ENCODE results near the gene APOBEC3C. TPM values are rescaled to one million over a fixed set of nuclear protein-coding genes. Genes with fewer than 3 reads are reported as not detected.

Gene APOBEC3C
- total and polyA plus RNA-seq, 2 of the 4 experiments (the other 2 are of a cell fraction): 6.6 to 32.0 TPM

- peak; percentile 70 for TF ChIP-seq RAD21 (IDR thresholded peaks at IDR 0.05; ENCODE audit: low read length)
Measured at GRCh38 chr22:38973289-38974169, 40.5 kb upstream of the APOBEC3C start (continued).

GRCh38 chr22:38974170-38974825 lies 39.8 kb upstream of the APOBEC3C start:
- H3K14ac ChIP-seq (replicated peaks; ENCODE audit: low read depth, low read length): no peak overlapping the region
- no peak overlapping the region for H2AK5ac ChIP-seq (ENCODE audit: low read depth, low read length)
- BruUV-seq (replicated peaks): no TSS peak
- dilution Hi-C loops (cut with HindIII; ENCODE audit: low sequenced_read_pairs, unreplicated experiment) (no loop called here), in situ Hi-C loops (cut with MboI; ENCODE audit: low sequenced_read_pairs) (no loop called here), intact Hi-C loops (cut with micrococcal nuclease) (no loop called here)
- H3K27me3 ChIP-seq (ENCODE audit: control insufficient read depth, insufficient read depth, low read length): peaks cover 25% of the 10 kb centered on the region
- peaks cover 4% of the 10 kb centered on the region for H3K9me3 ChIP-seq (ENCODE audit: control insufficient read depth, insufficient read depth, low read length)
- ChIA-PET POLR2A (ENCODE audit: unreplicated experiment) (no interaction called here), CTCF (interaction anchor here (0.6 to 1.6 kb wide), 2 partner anchors 8 to 684 kb away, joined by 4 to 6 read pairs; partner anchors contain the start of gene APOBEC3B)
- DNase-seq (no peak), ATAC-seq (ENCODE audit: low read depth) (no peak)
- no peak overlapping the region for H2BK120ac ChIP-seq (ENCODE audit: low read depth, low read length)
- no peak overlapping the region for H3K9ac ChIP-seq (ENCODE audit: low read depth, low read length)
- 79% methylated on average over 10 of the region's 18 CpGs; no CpG with 5 or more reads in 1 of the 2 experiments for WGBS, 2 experiments (ENCODE audit: extremely low coverage in 2 of 2, insufficient read length in 1 of 2)
- H3K23ac ChIP-seq (ENCODE audit: low read depth, low read length): no peak overlapping the region
- no peaks in the 10 kb centered on the region for H3K79me1 ChIP-seq (ENCODE audit: low read depth in 1 of 2, low read length in 2 of 2)
- no peak overlapping the region for H3K4me3 ChIP-seq (ENCODE audit: insufficient read depth, low read depth, low read length)
- no peak overlapping the region for H2BK5ac ChIP-seq (ENCODE audit: low read depth, low read length, poor library complexity, severe bottlenecking)
- no peak overlapping the region for H2BK20ac ChIP-seq (ENCODE audit: low read depth, low read length)
- no peak overlapping the region for H4K91ac ChIP-seq (ENCODE audit: insufficient read depth, low read depth, low read length)
- no peak overlapping the region for H4K8ac ChIP-seq (ENCODE audit: low read depth in 2 of 2, low read length in 2 of 2)
- H3K4me1 ChIP-seq (ENCODE audit: control insufficient read depth, insufficient read depth, low read length): no peaks in the 10 kb centered on the region
- H3K18ac ChIP-seq (ENCODE audit: low read depth, low read length): no peak overlapping the region
- no peaks in the 10 kb centered on the region for H4K20me1 ChIP-seq (ENCODE audit: insufficient read depth, low read length)
- no peak overlapping the region for H2AK9ac ChIP-seq (replicated peaks; ENCODE audit: low read depth, low read length, poor library complexity)
- no peaks in the 10 kb centered on the region for H3K9me1 ChIP-seq (ENCODE audit: insufficient read depth, low read length)
- no peak overlapping the region for H3K4me2 ChIP-seq (ENCODE audit: low read depth, low read length)
- H3K56ac ChIP-seq (ENCODE audit: extremely low read depth, insufficient read depth, low read length): no peak overlapping the region
- no peak overlapping the region for H2BK15ac ChIP-seq (ENCODE audit: low read depth, low read length)
- H3K4ac ChIP-seq (ENCODE audit: low read depth, low read length): no peak overlapping the region
- H3K36me3 ChIP-seq (ENCODE audit: control insufficient read depth, insufficient read depth, low read length): no peaks in the 10 kb centered on the region
- H4K5ac ChIP-seq (ENCODE audit: low read depth, low read length): no peak overlapping the region
- H2AFZ ChIP-seq (replicated peaks; ENCODE audit: low read length, poor library complexity): no peak overlapping the region
- no peak overlapping the region for H3K27ac ChIP-seq (ENCODE audit: insufficient read depth, low read length)
- no peak for TF ChIP-seq SMC3 (IDR thresholded peaks at IDR 0.05; ENCODE audit: low read depth, low read length)
- TF ChIP-seq RFX5 (IDR thresholded peaks at IDR 0.05; ENCODE audit: low read depth, low read length): no peak
- no peak for TF ChIP-seq BHLHE40 (IDR thresholded peaks at IDR 0.05; ENCODE audit: low read depth, low read length)
- TF ChIP-seq CHD1 (IDR thresholded peaks at IDR 0.05; ENCODE audit: low read depth, low read length): no peak
- no peak for TF ChIP-seq CEBPB (IDR thresholded peaks at IDR 0.05; ENCODE audit: low read depth, low read length)
- TF ChIP-seq, protein P1, sequence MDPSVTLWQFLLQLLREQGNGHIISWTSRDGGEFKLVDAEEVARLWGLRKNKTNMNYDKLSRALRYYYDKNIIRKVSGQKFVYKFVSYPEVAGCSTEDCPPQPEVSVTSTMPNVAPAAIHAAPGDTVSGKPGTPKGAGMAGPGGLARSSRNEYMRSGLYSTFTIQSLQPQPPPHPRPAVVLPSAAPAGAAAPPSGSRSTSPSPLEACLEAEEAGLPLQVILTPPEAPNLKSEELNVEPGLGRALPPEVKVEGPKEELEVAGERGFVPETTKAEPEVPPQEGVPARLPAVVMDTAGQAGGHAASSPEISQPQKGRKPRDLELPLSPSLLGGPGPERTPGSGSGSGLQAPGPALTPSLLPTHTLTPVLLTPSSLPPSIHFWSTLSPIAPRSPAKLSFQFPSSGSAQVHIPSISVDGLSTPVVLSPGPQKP (IDR thresholded peaks at IDR 0.05; ENCODE audit: borderline replicate concordance, low read depth, low read length): no peak
- no peak for TF ChIP-seq MAZ (IDR thresholded peaks at IDR 0.05; ENCODE audit: borderline replicate concordance, low read depth, low read length)
- TF ChIP-seq MXI1 (IDR thresholded peaks at IDR 0.05; ENCODE audit: borderline replicate concordance, low read depth, low read length): no peak
- TF ChIP-seq MAFK (IDR thresholded peaks at IDR 0.05; ENCODE audit: low read depth, low read length): no peak
- TF ChIP-seq, protein P2, sequence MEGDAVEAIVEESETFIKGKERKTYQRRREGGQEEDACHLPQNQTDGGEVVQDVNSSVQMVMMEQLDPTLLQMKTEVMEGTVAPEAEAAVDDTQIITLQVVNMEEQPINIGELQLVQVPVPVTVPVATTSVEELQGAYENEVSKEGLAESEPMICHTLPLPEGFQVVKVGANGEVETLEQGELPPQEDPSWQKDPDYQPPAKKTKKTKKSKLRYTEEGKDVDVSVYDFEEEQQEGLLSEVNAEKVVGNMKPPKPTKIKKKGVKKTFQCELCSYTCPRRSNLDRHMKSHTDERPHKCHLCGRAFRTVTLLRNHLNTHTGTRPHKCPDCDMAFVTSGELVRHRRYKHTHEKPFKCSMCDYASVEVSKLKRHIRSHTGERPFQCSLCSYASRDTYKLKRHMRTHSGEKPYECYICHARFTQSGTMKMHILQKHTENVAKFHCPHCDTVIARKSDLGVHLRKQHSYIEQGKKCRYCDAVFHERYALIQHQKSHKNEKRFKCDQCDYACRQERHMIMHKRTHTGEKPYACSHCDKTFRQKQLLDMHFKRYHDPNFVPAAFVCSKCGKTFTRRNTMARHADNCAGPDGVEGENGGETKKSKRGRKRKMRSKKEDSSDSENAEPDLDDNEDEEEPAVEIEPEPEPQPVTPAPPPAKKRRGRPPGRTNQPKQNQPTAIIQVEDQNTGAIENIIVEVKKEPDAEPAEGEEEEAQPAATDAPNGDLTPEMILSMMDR (conservative IDR thresholded peaks at IDR 0.05; ENCODE audit: low read depth, low read length): no peak
